Right atrium auricular region (tissue), 2 donors: Measurements from ENCODE around the gene DPP10. TPM values are rescaled to one million over a fixed set of nuclear protein-coding genes. Genes with fewer than 3 reads are reported as not detected.

Experiments used
- DNase-seq: peaks from one replicate; pipeline ENCODE4 v3.0.0-alpha.2; 2019; ENCODE audit warnings: low spot score
- H3K27ac ChIP-seq, 2 donors: fragments of 200-600 bp; sonication (generic); 1 replicate in 1 of 2; 2 replicates in 1 of 2; pipeline ENCODE4 v1.5.1; 2016 to 2019
- H3K27me3 ChIP-seq, 2 donors: fragments of 200-600 bp; sonication (generic); one replicate each; pipeline versions ENCODE4 v1.5.1 to v1.6.0; 2017 to 2019
- H3K36me3 ChIP-seq: fragments of 200-600 bp; sonication (generic); one replicate; pipeline ENCODE4 v1.5.1; 2016
- H3K4me1 ChIP-seq, 2 donors: fragments of 200-600 bp; sonication (generic); one replicate each; pipeline versions ENCODE4 v1.5.1 to v1.6.0; 2017 to 2019
- H3K4me3 ChIP-seq, 2 donors: fragments of 200-600 bp; sonication (generic); 1 replicate in 1 of 2; 2 replicates in 1 of 2; pipeline ENCODE4 v1.5.1; 2017 to 2019; ENCODE audit warnings: mild to moderate bottlenecking in 1 of 2, moderate library complexity in 1 of 2
- H3K9me3 ChIP-seq, 2 donors: fragments of 200-600 bp; sonication (generic); one replicate each; pipeline ENCODE4 v1.5.1; 2019
- total RNA-seq, 2 donors: library from RNA; depleted of rRNA; stranded (reverse); fragments of >200 nt; gene quantifications; one replicate each; pipeline ENCODE4 v1.1.0, GENCODE V29; 2016
- TF ChIP-seq, protein P1 (sequence below), 2 donors: fragments of 200-600 bp; sonication (generic); IDR thresholded peaks; one replicate each; pipeline ENCODE4 v1.5.1; 2019; ENCODE audit warnings: antibody characterized with exemption in 2 of 2

Gene DPP10
- total RNA-seq, 2 donors from 2014 or later: not detected

DNA sequence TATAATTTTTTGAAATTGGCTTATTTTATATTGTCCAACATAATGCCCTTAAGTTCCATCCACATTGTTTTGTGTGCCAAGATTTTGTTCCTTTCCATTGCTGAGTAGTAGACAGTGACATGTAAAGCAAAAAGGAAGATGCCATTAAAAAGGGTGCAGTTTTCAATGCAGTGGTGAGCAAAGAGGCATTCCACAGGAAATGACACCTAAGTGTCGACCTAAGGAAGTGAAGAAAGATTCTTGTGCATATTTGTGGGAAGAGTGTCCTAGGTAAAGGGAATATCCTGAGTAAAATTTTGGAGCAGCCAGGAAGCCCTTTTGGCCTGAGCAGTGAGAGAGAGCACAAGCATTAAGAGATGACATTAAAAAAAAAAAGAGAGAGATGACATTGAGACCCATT is 1099.9 kb downstream of the DPP10 start:
- Histone ChIP-seq H3K4me1 (no peaks in the 10 kb centered on the region), H3K9me3 (no peaks in the 10 kb centered on the region), H3K36me3 (no peaks in the 10 kb centered on the region), H3K4me3 (no peak overlapping the region), H3K27me3 (no peaks in the 10 kb centered on the region), H3K27ac (no peak overlapping the region)
- no peak for DNase-seq
- TF ChIP-seq, protein P1, sequence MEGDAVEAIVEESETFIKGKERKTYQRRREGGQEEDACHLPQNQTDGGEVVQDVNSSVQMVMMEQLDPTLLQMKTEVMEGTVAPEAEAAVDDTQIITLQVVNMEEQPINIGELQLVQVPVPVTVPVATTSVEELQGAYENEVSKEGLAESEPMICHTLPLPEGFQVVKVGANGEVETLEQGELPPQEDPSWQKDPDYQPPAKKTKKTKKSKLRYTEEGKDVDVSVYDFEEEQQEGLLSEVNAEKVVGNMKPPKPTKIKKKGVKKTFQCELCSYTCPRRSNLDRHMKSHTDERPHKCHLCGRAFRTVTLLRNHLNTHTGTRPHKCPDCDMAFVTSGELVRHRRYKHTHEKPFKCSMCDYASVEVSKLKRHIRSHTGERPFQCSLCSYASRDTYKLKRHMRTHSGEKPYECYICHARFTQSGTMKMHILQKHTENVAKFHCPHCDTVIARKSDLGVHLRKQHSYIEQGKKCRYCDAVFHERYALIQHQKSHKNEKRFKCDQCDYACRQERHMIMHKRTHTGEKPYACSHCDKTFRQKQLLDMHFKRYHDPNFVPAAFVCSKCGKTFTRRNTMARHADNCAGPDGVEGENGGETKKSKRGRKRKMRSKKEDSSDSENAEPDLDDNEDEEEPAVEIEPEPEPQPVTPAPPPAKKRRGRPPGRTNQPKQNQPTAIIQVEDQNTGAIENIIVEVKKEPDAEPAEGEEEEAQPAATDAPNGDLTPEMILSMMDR (IDR thresholded peaks at IDR 0.05): no peak

DNA sequence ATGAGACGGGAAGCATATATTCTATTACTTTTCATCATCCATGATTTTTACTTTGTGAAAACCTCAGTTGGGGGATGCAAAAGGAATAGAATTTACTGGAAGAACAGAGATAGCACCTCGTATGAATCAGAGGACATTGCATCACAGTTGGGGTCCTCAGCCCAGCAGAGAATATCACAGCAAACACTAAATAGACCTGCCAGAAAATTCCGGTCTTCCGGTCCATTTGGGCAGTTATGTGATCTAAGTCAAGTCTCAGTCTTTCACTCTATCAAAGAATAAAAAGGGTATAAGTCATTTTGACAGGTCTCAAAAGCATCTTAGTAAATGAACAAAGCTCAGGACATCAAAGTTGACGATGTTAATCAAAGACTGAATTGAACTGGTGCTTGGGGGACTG is 1100.6 kb downstream of the DPP10 start:
- Histone ChIP-seq H3K27ac (no peak overlapping the region), H3K9me3 (no peaks in the 10 kb centered on the region), H3K4me1 (no peaks in the 10 kb centered on the region), H3K4me3 (no peak overlapping the region), H3K36me3 (no peaks in the 10 kb centered on the region), H3K27me3 (no peaks in the 10 kb centered on the region)
- TF ChIP-seq, protein P1 (IDR thresholded peaks at IDR 0.05): no peak
- DNase-seq: no peak

DNA sequence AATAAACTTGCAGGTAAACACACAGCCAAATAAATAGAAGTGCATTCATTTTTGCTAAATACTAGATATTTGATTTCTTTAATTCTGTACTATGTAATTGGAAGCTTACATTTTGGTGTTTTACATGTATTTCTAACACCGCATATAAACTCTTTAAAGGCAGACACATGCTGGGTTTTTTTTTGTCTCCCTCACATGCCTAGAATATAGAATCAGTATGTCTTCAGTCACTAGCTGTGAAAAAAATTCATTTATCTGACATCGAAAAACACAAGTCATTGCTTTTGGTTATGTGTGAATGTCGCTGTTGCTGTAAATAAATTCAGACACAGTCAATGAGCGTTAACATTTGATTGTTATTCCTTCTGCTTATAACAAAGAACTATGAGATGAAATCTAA is 1101.0 kb downstream of the DPP10 start:
- TF ChIP-seq, protein P1 (IDR thresholded peaks at IDR 0.05): no peak
- no peak for DNase-seq
- no peaks in the 10 kb centered on the region for H3K36me3 ChIP-seq
- H3K9me3 ChIP-seq: no peaks in the 10 kb centered on the region
- H3K4me3 ChIP-seq: no peak overlapping the region
- H3K27me3 ChIP-seq: no peaks in the 10 kb centered on the region
- no peaks in the 10 kb centered on the region for H3K4me1 ChIP-seq
- no peak overlapping the region for H3K27ac ChIP-seq

DNA sequence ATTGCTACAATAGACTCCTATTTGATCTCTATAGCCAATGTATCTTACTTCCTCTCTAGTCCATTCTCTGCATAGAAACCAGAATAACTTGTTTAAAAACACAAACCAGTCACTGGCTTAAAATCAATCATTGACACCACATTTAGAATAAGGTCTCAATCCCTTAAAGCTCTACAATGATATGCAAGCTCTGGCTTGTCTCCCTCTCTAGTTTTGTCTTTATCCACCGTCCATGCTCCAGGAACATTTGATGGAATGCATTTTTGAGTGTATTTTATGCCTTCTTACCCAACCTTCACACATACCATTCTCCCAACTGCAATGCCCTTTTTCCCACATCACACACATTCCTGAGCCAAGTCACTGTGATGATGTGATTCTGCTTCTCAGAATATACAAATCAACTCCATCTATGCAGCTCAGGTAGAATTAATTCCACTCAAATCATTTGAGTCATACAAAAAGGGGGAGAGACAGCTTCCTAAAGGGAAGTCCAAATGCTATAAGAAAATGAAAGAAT is 1107.2 kb downstream of the DPP10 start:
- TF ChIP-seq, protein P1 (IDR thresholded peaks at IDR 0.05): no peak
- Histone ChIP-seq H3K4me3 (no peak overlapping the region), H3K9me3 (no peaks in the 10 kb centered on the region), H3K27me3 (no peaks in the 10 kb centered on the region), H3K36me3 (no peaks in the 10 kb centered on the region), H3K27ac (no peak overlapping the region), H3K4me1 (no peaks in the 10 kb centered on the region)
- no peak for DNase-seq

DNA sequence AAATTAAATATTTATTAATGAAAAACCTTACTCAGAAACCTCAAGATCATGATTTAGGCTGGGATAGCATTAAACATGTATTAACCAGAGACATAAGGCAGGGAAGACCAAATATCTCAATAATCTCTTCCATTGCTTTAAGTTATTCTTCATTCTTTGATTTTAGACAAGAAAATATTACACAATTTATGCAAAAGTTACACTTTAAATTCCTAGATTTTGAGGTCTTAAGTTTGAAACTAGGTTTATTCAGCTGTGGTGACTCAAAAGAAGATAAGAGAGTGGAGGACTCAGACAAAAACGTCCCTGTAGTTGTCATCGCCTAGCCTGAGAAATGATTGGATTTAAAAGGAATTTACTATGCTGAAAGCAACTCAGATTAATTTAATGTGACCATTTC is 1110.3 kb downstream of the DPP10 start:
- TF ChIP-seq, protein P1 (IDR thresholded peaks at IDR 0.05): no peak
- no peak for DNase-seq
- Histone ChIP-seq H3K27me3 (no peaks in the 10 kb centered on the region), H3K4me1 (no peaks in the 10 kb centered on the region), H3K36me3 (no peaks in the 10 kb centered on the region), H3K27ac (no peak overlapping the region), H3K4me3 (no peak overlapping the region), H3K9me3 (no peaks in the 10 kb centered on the region)

DNA sequence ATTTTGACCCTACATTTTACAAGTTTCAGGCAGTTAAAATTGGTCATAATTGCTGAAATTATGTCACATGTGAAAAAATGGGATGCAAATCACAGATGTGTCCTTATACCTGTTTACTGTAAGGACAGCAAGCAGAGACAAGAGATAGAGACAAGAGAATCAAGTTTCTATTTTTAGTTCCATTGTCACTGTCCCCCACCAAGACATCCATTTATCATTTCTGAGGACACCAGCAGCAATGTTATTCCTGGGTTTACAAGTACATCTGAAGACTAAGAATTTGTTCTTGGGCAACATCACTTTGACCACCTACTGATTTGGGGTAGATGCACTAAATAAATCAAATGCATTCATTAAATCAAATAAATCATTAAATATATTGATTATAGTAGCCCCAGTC is 1111.7 kb downstream of the DPP10 start:
- H3K4me1 ChIP-seq: no peaks in the 10 kb centered on the region
- no peak overlapping the region for H3K27ac ChIP-seq
- no peak overlapping the region for H3K4me3 ChIP-seq
- no peak for DNase-seq
- no peaks in the 10 kb centered on the region for H3K27me3 ChIP-seq
- TF ChIP-seq, protein P1 (IDR thresholded peaks at IDR 0.05): no peak
- H3K36me3 ChIP-seq: no peaks in the 10 kb centered on the region
- no peaks in the 10 kb centered on the region for H3K9me3 ChIP-seq
